Measurements from ENCODE around the gene SAT2. TPM values are rescaled to one million over a fixed set of nuclear protein-coding genes. Genes with fewer than 3 reads are reported as not detected.

SAT2 gene
- total RNA-seq, 1 donor from 2014 or later, result 29.6 TPM

DNA sequence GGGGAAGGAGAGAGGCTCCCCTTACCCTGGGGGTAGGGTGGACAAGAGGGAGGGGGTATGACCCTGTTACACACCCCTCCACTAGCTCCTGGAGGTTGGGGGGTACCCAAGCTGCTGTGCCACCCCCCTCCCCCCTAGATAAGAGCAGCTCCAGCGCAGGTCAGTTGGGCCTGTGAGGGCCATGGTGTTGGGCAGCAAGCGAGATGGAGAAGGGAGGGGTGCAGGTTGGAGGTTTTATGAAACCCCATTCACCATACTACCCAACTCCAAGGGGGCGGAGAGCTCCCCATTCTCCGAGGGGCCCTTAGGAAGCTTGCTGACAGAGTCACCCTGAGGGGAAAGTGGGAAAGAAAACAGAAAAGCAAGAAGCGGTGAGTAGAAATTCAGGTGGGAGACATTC, 36.0 kb downstream of the SAT2 start:
- DNase-seq (ENCODE audit: low read depth), result no peak

DNA sequence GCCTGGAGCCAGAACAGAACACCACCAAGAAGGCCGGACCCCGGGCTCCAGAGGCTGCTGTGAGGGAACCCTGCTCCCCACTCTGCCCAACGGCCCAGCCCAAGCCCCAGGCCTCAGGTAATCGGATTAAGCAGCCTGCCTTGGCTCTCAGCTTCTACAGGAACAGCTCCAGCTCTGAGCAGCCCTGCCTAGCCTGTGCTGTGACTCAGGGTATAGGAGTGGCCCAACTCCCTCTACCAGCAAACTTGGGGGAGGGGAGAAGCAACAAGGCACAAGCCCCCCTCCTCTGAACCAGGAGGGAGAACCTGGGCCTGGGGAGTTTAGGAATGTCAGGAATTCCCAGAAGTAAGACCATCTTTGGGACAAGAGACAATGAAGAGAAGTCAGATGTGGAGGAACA, 36.9 kb downstream of the SAT2 start:
- peak; percentile 62 for DNase-seq (ENCODE audit: low read depth)

DNA sequence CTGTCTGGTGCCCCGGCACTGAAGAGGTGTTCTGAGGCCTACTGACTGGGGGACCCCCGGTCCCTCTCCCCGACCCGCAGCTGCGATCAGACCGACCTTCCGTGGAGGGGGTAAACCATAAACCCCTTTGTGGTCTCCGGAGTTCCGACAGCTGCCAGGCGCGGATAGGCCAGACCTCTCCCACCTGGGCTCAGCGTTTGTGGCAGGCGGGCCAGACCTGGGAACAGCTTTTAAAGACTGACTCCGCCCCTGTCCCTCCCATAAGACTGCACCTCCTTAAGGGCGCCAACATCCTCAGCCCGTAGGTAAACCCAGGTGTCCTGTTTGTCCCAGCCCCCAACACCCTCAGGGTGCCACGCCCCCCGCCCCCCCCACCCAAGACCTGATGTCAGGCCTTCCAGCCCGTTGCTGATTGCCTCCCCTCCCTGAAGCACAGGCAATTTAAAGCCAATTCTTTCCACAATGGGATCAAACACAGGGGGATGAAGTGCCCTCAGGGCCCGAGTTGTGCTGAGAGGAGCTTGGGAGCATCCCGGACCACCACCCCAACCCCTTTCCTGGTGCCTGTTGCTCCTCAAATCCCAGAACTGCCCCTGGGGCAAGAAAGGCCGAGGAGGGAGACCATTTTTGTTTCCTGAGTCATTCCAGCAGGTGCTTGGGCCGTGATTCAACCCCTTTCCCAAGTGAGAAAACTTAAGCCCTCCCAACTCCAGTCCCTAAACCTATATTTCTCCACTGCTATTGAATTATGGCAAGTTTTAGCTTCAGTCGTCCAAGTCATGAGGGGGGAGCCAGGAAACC, 37.5 kb downstream of the SAT2 start, which contains the start of gene SOX15:
TSS of gene SOX15 (minus strand) at position 204 of the 801 bp plus-strand sequence. CDS start 418 bp downstream, outside the sequence.
- peak; percentile 56 for DNase-seq (ENCODE audit: low read depth)

DNA sequence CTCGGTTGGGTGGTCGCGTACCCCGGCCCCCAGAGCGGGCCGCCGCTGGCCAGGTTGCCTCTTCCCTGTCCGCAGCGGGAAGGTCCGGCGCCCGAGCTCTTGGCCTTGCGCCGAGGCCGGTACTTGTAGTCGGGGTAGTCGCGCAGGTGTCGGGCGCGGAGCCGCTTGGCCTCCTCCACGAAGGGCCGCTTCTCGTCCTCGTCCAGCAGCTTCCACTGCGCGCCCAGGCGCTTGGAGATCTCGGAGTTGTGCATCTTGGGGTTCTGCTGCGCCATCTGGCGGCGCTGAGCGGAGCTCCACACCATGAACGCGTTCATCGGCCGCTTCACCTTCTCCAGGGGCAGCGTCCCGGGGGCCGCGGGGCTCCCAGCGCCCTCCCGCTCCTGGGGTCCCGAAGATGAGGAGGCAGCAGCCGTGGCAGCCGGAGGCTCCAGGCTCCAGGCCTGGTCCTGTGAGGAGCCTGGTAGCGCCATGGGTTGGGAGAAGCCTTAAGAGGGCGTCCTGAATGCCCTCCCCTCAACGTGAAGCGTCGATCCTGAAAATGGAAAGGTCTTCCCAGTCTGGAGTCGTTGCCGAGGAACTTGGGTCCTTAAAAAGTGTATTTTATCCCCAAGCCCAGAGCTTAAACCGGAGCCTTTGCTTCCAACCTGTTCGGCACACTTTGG, 38.3 kb downstream of the SAT2 start:
- DNase-seq (ENCODE audit: low read depth), result peak; percentile 59

DNA sequence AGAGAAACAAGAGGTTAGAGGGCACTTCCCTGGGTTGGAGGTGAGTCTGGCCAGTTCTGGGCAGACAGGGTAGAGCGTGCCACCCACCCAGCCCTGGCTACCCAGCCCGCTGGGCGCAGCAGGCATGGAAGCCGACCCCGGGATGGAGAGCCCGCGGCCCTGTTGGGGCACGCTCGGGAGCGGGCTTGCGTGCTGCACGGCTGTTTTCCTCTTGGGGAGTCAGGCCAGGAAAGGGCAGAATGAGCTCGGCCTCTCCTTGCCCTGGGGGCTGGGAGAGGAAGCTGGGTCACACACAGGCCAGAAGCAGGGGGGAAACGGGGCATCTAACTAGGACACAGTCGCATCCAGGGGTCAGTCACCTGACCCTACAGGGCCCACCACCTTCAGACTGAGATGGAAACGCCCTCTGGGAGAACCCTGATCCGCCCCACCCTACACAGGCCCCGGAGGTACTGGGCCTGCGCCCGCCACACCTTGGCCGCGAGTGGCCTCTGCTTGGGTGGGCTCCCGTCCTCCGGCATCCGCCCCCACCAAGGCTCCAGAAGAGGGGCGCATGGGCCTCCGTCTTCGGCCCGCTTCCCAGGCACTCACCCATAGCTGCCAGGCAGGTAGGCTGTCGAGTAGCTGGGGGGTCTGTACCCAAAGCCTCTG, 38.9 kb downstream of the SAT2 start:
- DNase-seq (ENCODE audit: low read depth), result no peak

DNA sequence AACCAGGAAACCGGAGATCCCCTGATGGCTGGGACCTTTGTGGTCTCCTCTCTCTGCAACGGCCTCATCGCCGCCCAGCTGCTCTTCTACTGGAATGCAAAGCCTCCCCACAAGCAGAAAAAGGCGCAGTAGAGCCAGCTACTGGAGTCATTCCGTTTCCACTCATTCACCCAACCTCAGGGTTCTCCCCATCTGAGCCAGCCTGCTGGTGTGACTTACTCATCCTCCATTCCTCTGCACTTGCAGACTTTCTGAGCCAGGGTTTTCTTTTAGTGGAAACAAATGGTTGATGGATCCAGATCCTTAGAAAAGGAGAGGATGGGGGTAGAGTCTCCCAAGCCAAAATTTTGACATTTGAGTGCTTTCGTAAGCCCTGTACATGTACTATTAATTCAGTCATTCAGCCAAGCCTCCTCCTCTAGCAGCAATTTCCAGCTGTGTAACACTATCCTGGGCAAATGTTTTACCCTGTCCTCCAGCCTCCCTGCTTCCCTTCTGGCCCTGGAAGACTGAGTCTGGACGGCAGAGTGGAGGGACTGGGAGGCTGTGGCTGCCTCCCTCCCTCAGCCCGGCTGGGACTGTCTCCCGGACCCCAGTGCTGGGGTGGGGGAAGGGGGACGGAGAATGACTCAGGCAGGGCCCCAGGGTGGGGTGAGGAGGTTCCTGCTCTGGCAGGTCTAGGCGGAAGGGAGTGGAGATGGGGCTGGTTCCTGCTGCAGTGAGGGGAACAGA, 40.0 kb downstream of the SAT2 start:
- no peak for DNase-seq (ENCODE audit: low read depth)

DNA sequence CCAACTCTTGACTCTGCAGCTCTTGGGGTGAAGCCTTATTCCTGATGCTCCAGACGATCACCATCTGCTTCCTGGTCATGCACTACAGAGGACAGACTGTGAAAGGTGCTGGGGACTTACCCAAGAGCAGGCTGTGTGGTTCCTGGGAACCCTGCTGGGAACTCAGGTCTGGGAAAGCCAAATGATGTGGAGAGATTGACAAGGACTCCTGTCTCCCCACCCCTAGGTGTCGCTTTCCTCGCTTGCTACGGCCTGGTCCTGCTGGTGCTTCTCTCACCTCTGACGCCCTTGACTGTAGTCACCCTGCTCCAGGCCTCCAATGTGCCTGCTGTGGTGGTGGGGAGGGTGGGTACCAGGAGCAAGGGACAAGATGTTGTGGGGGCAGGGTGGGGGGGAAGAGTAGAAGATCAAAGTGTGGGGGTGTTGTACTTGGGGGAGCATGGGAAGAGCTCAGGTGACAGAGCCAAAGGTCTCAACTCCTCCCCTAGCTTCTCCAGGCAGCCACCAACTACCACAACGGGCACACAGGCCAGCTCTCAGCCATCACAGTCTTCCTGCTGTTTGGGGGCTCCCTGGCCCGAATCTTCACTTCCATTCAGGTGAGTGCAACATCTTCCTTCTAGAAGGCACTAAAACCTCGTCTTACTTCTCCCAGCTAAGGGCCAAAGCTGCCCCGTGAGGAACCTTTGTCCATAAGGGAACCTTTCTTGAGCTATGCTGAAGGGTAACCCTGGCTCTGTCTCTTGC, 40.8 kb downstream of the SAT2 start:
- DNase-seq (ENCODE audit: low read depth), result peak; percentile 23

DNA sequence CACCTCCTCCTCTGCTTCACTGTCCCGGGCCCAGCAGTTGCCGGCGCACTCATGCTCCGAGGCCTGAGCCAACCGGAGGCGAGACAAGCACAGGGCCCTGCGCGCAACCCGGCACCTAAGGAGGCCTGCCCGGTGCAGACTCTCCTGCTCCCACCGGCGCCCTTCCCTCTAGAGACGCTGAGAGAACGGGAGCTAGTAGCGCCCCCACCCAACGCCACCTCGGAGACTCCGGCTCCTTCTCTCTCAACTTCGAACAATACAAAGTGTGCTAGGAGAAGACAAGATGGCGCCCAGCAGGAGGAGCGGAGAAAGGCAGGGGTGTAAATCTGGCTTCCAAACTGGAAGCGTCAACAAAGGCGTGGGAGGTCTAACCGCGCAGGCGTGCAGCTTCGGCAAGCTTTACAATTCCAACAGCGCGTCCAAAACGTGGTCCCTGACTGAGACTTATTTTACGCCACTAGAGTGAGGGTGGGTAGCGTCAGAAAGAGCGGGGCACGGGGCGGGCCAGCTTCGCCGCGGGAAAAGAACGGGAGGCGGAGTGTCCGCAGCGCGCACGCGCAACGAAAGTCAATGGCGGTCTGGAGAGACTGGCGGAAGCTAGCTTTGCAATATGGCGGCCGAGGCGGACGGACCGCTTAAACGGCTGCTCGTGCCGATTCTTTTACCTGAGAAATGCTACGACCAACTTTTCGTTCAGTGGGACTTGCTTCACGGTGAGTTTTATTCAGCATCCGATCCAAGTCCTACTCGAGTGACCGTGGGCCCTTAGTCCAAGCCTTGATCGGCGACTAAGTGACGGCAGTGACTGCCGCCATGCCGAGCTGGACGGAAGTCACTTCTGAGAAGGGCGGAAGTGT, 44.1 kb downstream of the SAT2 start, which contains the start of gene MPDU1:
TSS of gene MPDU1 (plus strand) at position 600 of the 857 bp plus-strand sequence. CDS start at position 611, 11 bp downstream.
- peak; percentile 88 for DNase-seq (ENCODE audit: low read depth)

DNA sequence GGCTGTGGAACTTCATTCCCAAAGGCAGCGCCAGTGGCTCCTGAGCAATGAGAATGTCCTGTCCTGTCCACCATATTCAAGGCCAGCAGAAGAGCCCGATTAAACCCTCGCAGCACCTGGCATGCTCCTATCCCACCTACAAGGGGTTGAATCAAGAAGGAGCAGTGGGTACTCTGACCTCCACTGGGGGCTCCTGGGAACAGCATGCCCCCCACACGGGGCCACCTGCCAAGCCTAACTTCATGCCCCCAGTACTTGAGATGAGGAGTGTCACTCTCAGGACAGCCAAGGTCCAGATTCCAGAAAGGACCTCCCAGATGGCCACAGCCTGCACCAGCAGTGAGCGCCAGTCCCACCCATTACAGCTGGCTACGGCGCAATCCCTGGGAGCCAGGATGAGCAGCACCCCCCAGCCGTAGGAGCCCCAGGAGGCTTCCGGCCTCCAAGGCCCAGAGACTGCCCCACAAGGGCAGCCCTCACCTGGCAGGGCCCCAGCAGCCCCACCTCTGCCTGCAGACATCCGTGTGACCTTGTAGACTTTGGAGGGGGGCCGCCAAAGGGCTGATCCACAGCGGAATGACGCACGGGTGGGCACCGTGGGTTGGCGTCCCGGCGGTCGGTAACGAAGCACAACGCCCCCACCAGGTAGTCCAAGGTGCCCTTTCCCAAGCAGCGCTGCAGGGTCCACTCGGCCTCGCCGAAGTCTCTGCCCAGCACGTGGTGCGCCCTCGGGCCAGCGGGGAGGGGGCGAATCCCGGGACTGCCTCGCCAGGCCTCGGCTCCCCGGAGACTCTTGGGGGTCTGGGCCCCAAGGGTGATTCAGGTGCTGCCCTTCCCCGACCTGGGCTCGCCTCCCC, 45.0 kb downstream of the SAT2 start:
- no peak for DNase-seq (ENCODE audit: low read depth)

DNA sequence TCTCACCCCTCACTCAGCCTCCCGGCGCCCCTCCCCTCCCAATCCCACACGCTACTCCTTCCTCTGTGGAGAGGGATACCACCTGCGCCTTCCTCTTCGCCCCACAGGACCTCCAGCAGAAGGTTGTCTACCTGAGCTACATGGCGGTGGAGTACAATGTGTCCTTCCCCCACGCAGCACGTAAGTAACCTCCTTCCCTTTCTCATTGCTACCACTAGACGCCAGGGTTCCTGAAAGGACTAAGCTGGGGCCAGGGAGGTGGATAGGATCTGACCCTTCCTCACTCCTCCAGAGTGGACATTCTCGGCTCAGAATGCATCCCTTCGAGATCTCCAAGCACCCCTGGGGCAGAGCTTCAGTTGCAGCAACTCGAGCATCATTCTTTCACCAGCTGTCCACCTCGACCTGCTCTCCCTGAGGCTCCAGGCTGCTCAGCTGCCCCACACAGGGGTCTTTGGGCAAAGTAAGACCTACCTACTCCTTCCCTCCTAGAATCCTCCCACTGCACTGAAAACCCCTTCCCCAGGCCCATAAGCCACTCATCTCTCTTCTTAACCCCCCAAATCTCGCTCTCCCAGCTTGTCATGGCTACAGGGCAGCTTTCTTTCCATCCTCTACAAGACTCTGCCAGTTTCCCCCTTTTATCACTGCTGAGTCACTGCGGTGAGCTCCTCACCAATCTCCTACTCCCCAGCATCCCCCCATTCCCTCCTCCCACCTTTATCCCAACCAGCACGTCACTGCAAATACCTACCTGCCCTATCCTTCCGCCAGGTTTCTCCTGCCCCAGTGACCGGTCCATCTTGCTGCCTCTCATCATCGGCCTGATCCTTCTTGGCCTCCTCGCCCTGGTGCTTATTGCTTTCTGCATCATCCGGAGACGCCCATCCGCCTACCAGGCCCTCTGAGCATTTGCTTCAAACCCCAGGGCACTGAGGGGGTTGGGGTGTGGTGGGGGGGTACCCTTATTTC, 46.7 kb downstream of the SAT2 start:
- no peak for DNase-seq (ENCODE audit: low read depth)

DNA sequence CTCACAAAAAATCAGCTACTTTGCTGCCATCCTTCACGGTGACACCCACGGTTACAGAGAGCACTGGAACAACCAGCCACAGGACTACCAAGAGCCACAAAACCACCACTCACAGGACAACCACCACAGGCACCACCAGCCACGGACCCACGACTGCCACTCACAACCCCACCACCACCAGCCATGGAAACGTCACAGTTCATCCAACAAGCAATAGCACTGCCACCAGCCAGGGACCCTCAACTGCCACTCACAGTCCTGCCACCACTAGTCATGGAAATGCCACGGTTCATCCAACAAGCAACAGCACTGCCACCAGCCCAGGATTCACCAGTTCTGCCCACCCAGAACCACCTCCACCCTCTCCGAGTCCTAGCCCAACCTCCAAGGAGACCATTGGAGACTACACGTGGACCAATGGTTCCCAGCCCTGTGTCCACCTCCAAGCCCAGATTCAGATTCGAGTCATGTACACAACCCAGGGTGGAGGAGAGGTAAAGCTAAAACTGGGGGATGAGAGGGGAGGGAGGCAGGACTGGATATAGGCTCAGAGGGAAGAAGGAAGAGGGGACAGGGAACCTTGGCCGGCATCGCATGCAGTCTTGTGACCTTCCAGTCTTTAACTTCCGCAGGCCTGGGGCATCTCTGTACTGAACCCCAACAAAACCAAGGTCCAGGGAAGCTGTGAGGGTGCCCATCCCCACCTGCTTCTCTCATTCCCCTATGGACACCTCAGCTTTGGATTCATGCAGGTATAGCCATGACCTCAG, 47.6 kb downstream of the SAT2 start:
- no peak for DNase-seq (ENCODE audit: low read depth)

DNA sequence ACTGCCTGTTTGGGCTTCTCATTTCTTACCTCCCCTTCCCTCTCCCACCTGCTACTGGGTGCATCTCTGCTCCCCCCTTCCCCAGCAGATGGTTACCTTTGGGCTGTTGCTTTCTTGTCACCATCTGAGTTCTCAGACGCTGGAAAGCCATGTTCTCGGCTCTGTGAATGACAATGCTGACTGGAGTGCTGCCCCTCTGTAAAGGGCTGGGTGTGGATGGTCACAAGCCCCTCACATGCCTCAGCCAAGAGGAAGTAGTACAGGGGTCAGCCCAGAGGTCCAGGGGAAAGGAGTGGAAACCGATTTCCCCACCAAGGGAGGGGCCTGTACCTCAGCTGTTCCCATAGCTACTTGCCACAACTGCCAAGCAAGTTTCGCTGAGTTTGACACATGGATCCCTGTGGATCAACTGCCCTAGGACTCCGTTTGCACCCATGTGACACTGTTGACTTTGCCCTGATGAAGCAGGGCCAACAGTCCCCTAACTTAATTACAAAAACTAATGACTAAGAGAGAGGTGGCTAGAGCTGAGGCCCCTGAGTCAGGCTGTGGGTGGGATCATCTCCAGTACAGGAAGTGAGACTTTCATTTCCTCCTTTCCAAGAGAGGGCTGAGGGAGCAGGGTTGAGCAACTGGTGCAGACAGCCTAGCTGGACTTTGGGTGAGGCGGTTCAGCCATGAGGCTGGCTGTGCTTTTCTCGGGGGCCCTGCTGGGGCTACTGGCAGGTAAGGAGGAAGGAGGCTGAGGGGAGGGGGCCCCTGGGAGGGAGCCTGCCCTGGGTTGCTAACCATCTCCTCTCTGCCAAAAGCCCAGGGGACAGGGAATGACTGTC, 48.4 kb downstream of the SAT2 start, which contains the start of gene CD68:
TSS of gene CD68 (plus strand) at position 638 of the 833 bp plus-strand sequence. CDS start at position 678, 40 bp downstream.
- DNase-seq (ENCODE audit: low read depth), result peak; percentile 96

DNA sequence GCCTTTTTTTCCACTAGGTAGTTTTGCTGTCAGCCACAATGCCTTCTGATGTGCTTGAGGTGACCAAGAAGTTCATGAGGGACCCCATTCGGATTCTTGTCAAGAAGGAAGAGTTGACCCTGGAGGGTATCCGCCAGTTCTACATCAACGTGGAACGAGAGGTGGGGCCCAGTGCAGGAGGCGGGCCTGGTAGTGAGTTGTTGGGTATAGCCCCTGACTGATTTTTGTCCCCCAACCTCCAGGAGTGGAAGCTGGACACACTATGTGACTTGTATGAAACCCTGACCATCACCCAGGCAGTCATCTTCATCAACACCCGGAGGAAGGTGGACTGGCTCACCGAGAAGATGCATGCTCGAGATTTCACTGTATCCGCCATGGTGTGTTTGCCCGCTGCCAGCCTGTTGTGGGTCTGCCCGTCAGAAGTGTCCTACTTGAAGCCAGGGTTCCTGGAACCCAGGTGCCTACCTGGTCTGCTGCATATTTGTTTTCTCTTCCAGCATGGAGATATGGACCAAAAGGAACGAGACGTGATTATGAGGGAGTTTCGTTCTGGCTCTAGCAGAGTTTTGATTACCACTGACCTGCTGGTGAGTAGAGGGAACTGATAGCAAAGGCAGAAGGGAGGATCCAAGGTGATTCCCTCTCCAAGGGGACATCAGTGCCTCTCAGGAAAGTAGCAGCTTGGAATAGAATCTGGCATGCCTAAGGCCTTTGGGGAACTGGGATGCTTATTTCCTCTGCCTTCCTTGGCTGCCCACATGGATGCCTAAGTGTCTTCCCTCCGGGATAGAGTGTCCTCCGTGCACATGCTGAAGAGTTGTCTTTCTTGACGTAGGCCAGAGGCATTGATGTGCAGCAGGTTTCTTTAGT, 50.1 kb downstream of the SAT2 start:
- no peak for DNase-seq (ENCODE audit: low read depth)

DNA sequence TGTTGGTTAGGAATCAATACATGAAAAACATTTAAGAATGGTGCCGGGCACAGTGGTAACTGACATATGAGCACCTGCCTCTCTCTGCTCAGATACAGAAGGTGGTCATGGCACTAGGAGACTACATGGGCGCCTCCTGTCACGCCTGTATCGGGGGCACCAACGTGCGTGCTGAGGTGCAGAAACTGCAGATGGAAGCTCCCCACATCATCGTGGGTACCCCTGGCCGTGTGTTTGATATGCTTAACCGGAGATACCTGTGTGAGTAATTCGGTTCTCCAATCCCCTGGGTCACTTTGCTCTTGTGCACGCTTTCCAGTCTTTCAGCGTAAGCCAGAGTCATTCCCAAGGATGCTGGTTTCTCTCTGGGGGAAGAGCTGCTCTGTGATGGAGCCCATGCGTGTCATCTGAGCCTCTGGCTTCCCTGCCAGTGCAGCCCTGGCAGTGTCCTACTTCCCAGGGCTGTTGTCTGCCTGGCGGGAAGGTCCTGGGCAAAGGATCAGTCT, 51.1 kb downstream of the SAT2 start:
- no peak for DNase-seq (ENCODE audit: low read depth)

All from renal cortical epithelial cell (primary cell).